HG03354 (cell line): ENCODE results near the gene GIMAP7.

Source experiments
- ATAC-seq: cut with Tn5 transposase; IDR thresholded peaks from one replicate; pipeline ENCODE4 v1.9.1; 2021; ENCODE audit warnings: mild to moderate bottlenecking; ENCODE audit not compliant: unreplicated experiment, poor library complexity, severe bottlenecking

GIMAP7 gene

DNA sequence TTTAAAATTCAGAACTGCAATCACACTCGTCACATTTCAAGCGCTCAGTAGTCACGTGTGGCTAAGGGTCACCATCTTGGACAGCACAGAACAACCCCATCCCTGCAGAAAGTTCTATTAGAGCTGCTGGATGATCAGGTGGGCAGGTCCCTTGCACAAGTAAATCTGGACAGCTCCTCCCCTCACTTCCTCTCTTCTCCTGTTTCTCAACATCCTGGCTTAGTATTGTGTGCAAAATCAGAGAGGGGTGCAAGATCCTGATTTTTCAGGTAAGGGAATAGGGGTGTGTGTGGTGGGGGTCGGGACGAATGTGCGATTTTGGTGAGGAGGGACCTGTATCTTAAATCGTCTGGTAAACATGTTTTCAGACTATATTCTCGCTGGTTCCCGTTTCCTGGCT lies 52.5 kb downstream of the GIMAP7 start, which contains the start of gene GIMAP4:
Gene GIMAP4 (plus strand): TSS at position 222 of the 400 bp plus-strand sequence. CDS start 2,512 bp downstream, outside the sequence.
- no peak for ATAC-seq

DNA sequence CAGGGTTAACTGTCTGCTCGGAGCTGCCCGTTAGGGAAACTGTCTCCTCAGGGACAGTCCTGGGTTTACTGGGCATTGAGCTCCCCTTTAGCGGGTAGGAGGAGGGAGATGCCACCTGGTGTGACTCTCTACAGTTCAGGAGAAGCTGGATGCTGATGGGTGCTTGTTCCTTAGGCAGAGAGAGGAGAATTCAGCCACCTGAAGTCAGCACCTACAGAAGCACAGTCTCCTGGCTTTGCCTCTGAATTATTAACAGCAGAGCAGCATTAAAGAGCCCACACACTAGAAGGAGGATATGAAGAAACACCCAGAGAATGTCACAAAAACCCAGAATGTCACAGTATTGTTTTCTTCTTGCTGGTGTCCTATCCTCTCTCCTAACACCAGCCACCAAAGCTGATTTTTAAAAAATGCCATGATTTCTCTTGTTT lies 53.2 kb downstream of the GIMAP7 start:
- no peak for ATAC-seq

DNA sequence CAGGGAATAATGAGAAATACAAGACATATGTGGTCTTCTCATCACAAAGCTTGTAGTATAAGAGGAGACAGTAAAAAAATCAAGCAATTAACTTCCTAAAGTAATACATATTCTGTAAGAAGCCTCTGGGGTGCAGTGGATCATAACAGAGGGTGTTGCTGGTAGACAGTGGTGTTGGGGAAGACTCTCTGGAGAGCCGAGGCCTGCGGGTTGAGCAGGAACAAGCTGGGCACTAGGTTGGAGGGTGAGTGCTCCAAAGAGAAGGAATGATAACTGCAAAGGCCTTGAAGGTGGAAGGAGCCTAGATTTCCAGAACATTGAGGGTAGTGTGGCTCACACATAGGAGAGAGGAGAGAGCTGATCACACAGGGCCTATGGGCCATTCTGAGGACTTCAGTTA lies 54.0 kb downstream of the GIMAP7 start:
- no peak for ATAC-seq

DNA sequence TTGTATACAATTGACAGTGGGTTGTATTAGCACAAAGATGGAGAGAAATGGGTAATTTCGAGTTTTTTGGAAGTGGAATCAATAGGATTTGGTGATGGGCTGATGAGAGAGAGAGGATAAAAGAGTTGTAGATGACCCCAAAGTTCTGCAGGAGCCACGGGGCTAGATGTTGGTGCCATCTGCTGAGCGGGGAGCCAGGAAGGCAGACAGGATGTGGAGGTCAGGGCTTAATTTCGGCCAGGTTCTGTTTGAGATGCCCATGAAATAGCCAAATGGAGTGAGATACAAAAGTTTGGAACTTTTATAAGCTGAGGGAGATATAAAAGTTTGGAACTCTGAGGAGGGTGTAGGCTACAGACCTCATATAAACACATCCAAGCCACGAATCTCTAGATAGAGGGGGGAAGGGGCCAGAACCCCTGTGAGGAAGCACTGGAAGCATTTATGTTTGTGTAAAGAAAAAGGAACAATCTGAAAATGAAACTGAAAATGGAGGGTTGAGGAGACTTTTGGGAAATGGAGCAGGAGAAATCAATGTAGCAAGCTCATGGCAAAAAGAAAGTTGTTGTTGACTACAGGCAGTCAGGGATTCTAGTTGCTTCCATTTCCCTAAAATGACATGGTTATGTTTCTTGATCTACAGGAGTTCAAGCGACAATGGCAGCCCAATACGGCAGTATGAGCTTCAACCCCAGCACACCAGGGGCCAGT lies 54.7 kb downstream of the GIMAP7 start:
- ATAC-seq = no peak
